ENCODE results near the gene SLC6A19. TPM values are rescaled to one million over a fixed set of nuclear protein-coding genes. Genes with fewer than 3 reads are reported as not detected.

The SLC6A19 gene
- polyA plus RNA-seq, 1 of the 3 experiments (the other 2 are of a cell fraction): not detected

GRCh38 chr5:1244976-1245375 lies 43.6 kb downstream of the SLC6A19 start:
- Histone ChIP-seq H2AFZ (ENCODE audit: low read depth) (no peak overlapping the region), H3K36me3 (replicated peaks in 1 of 2; ENCODE audit: control insufficient read depth in 1 of 2, insufficient read depth in 2 of 2, low read length in 1 of 2) (no peaks in the 10 kb centered on the region), H4K20me1 (ENCODE audit: insufficient read depth) (no peaks in the 10 kb centered on the region), H3K9me3 (no peaks in the 10 kb centered on the region), H3K27me3 (ENCODE audit: insufficient read depth) (peaks cover 16% of the 10 kb centered on the region), H3K4me1 (ENCODE audit: control insufficient read depth in 1 of 2, insufficient read depth in 2 of 2, low read depth in 1 of 2, low read length in 1 of 2) (no peaks in the 10 kb centered on the region; a peak in 1 of 4 replicates), H3F3A (replicated peaks; ENCODE audit: insufficient read depth) (no peaks in the 10 kb centered on the region), H3K27ac (ENCODE audit: low read depth in 2 of 2, low read length in 1 of 2) (no peak overlapping the region), H3K9ac (no peak overlapping the region), H3K4me2 (no peak overlapping the region), H3K4me3 (ENCODE audit: low read depth in 2 of 2, low read length in 1 of 2) (no peak overlapping the region), H3K79me2 (ENCODE audit: insufficient read depth) (no peaks in the 10 kb centered on the region), H3K9me2 (no peaks in the 10 kb centered on the region)
- ChIA-PET CTCF (interaction anchor here (2.8 kb wide), 1 partner anchor 71 kb away, joined by 12 read pairs; no protein-coding TSS in a partner anchor), POLR2A (no interaction called here)
- WGBS (ENCODE audit: low lambda C conversion rate): 50% methylated on average over 1 of the region's 10 CpGs
- TF ChIP-seq RCOR1 (IDR thresholded peaks at IDR 0.05; ENCODE audit: low read length) (no peak), CTCF (IDR thresholded peaks at IDR 0.05) (no peak; the same call in 1 of the 2 replicates), PBX3 (IDR thresholded peaks at IDR 0.05) (no peak), USF2 (IDR thresholded peaks at IDR 0.05; ENCODE audit: borderline replicate concordance, low read depth, low read length) (no peak), TEAD4 (IDR thresholded peaks at IDR 0.05; ENCODE audit: borderline replicate concordance, insufficient read depth) (no peak), RAD21 (IDR thresholded peaks at IDR 0.05; ENCODE audit: low read length) (peak; percentile 49)
- DNase-seq: peak; percentile 74

GRCh38 chr5:1245905-1246576 lies 44.6 kb downstream of the SLC6A19 start:
- Histone ChIP-seq H3K36me3 (replicated peaks in 1 of 2; ENCODE audit: control insufficient read depth in 1 of 2, insufficient read depth in 2 of 2, low read length in 1 of 2) (no peaks in the 10 kb centered on the region), H3K9me3 (no peaks in the 10 kb centered on the region), H4K20me1 (ENCODE audit: insufficient read depth) (no peaks in the 10 kb centered on the region), H3K27ac (ENCODE audit: low read depth in 2 of 2, low read length in 1 of 2) (no peak overlapping the region), H3K9ac (no peak overlapping the region), H3K4me1 (ENCODE audit: control insufficient read depth in 1 of 2, insufficient read depth in 2 of 2, low read depth in 1 of 2, low read length in 1 of 2) (no peaks in the 10 kb centered on the region; a peak in 1 of 4 replicates), H3F3A (replicated peaks; ENCODE audit: insufficient read depth) (no peaks in the 10 kb centered on the region), H3K9me2 (no peaks in the 10 kb centered on the region), H2AFZ (ENCODE audit: low read depth) (no peak overlapping the region), H3K4me2 (no peak overlapping the region), H3K79me2 (ENCODE audit: insufficient read depth) (no peaks in the 10 kb centered on the region), H3K4me3 (ENCODE audit: low read depth in 2 of 2, low read length in 1 of 2) (no peak overlapping the region; a peak in 1 of 4 replicates), H3K27me3 (ENCODE audit: insufficient read depth) (peaks cover 10% of the 10 kb centered on the region; the same call in 1 of the 2 replicates)
- DNase-seq: peak; percentile 77
- POLR2A ChIA-PET: no interaction called here
- CTCF ChIA-PET: interaction anchor here (2.8 kb wide), 1 partner anchor 72 kb away, joined by 12 read pairs; no protein-coding TSS in a partner anchor
- WGBS (ENCODE audit: low lambda C conversion rate): 0% methylated on average over 3 of the region's 58 CpGs
- TF ChIP-seq GATA2 (CRISPR knock-in tag; IDR thresholded peaks at IDR 0.05): no peak
- TF ChIP-seq FOSL2 (IDR thresholded peaks at IDR 0.05; ENCODE audit: borderline replicate concordance, low read depth): no peak
- TF ChIP-seq USF1 (IDR thresholded peaks at IDR 0.05; ENCODE audit: borderline replicate concordance, low read depth): no peak
- TF ChIP-seq RXRA (IDR thresholded peaks at IDR 0.05; ENCODE audit: borderline replicate concordance, low read depth): no peak

All from SK-N-SH (cell line).